NCI-H446 treated with DMSO at 0.1 percent for 48 hours (cell line): ENCODE results near the gene FOXI1.

Source experiments
- DNase-seq: peaks from one replicate; lab custom pipeline; 2025; lab: John Stamatoyannopoulos, UW

FOXI1 gene

DNA sequence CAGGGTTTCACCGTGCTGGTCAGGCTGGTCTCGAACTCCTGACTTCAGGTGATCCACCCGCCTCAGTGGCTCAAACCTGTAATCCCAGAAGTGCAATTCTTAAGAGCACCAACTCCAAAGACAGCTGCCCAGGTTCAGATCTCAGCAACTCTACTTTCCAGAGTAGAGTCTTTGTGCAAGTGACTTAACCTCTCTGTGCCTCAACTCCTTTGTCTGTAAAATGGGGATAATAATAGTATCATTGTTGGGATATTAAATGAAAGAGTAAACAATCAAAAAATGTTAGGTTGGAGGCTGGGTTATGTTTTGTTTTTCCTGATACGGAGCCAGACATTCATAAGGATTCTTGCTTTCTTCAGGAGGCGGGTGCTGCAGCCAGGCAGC is 45.0 kb downstream of the FOXI1 start:
- no peak for DNase-seq

DNA sequence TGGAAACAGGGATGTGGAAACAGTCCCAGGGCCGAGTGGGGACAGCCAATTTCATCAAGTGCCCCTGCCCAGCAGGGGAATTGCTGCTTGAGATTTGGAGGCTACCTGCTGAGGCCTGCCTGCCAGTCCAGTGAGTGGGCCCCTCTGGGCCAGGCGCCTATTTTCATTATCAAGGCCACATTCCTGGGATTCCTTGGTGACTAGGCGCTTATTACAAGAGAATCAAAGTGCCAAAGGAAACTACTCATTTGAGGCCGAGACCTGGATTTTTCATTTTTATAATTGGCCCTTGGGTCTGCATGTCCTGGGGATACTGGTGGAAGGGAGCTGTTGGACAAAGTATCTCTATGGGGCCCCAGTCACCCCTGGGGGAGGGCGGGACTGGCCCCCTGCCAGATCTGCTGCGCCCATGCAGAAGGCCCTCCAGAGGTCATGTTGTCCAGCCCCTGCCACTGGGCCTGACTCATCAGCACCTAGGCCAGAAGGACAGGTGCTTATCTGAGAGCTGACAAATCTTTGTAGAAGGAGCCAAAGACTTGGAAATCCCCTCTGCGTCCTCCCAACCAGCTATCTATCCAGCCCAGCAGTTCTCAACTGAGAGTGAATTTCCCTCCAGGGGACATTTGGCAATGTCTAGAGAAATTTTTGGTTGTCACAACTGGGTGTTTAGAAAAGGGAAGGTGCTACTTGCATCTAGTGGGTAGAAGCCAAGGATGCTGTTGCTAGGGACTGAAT is 45.6 kb downstream of the FOXI1 start:
- no peak for DNase-seq

GRCh38 chr5:170152767-170153166 is 47.1 kb downstream of the FOXI1 start:
- no peak for DNase-seq

DNA sequence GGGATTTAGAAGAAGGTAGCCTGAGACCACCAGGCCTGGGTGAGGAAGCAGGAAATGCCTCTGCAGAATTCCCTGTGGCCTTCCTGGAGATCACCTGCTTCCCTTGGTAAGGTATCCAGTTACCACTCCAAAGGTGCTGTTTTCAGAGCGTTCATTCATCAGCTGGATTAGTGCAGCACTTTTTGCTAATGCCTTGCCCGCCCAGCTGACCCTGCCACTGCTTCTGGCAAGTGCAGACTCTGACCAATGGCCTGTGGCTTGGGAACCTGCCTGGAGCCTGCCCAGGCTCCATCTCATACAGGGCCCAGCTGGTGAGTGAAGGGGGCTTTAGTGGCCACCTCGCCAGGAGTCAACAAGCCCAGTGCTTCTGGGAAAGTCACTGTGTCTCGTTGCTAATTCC is 48.6 kb downstream of the FOXI1 start:
- no peak for DNase-seq

DNA sequence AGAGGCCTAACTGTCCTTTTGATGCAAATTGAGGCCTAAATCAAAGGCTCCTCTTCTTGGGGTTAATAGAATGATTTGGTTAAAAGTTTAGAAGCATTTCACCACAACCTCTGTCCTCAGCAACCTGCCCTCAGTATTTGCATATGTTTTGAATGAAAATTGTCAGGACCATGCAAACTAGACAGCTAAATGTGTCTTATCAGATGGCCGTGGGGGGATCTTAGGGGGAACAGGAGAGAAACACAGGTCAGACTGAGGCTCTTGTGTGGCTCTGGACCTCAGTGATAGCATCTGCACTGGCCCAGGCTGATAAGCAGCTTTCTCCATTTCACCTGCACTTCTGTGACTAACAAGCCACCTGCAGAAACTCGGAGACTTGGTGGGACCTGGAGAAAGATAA is 49.0 kb downstream of the FOXI1 start:
- no peak for DNase-seq

DNA sequence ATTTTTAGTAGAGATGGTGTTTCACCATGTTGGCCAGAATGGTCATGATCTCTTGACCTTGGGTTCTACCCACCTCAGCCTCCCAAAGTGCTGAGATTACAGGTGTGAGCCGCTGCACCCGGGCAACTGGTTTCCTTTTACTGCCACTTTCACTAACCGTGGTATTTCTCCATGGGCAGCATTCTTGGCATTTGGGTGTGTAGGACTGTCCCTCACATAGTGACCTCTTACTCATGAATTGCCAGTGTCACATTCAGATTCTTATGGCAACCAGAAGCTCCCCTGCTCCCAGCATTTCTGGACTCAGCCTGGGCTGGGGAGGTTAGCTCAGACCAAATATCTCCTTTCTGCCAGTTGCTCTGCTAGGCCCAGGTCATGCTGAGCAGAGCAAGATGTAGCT is 50.1 kb downstream of the FOXI1 start:
- no peak for DNase-seq

DNA sequence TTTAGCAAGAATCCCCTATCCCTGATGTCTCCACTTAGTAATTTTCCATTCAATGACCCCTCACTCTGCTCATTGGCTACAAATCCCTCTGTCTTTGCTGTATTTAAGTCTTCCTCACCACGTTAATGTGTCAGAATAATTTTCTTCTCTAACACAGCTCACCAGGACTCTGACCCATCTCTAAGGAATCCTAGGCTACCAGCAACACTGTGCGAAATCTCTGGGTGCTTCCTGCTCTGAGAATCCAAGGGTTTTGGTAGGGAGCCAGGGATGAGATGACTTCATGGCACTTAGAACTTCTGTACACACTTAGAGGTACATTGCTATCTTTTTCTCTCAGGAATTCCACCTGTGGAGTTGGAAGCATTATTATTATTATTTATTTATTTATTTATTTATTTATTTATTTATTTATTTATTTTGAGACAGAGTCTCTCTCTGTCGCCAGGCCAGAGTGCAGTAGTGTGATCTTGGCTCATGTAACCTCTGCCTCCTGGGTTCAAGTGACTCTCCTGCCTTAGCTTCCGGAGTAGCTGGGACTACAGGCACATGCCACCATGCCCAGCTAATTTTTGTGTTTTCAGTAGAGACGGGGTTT is 53.5 kb downstream of the FOXI1 start:
- DNase-seq = no peak
